ENCODE measurements around the gene CNTN4. TPM values are rescaled to one million over a fixed set of nuclear protein-coding genes. Genes with fewer than 3 reads are reported as not detected.

Gene CNTN4
- total RNA-seq, 1 experiment from 2014 or later: 1.6 TPM

DNA sequence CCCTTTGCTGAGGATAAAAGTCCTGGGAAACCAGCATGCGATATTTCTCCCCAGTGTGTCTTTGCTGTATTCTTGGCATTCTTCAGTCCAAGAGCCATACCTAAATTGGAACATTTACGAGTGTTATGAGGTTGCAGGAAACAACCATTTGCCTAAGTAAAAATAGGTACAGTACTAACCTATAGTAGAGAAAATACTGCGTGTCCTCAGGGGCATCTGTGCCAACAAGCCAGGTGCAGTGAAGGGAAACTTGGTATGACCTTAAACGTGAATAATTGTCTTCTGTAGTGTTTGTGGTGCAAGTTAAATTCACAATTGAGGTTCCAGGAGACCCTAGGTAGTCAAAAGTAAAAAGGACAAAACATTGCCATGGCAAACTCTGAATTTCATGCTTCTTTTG, 999.3 kb downstream of the CNTN4 start:
- Histone ChIP-seq H3K79me1 (ENCODE audit: insufficient read depth, low read depth, low read length, poor library complexity, severe bottlenecking) (no peaks in the 10 kb centered on the region), H2BK20ac (ENCODE audit: low read depth, low read length, poor library complexity, severe bottlenecking) (no peak overlapping the region), H4K5ac (ENCODE audit: insufficient read length, low read depth, low read length) (no peak overlapping the region), H2BK5ac (ENCODE audit: insufficient read length, low read length) (no peak overlapping the region), H3K18ac (ENCODE audit: insufficient read length, low read depth, low read length) (no peak overlapping the region), H3K56ac (ENCODE audit: insufficient read length, low read depth, low read length) (no peak overlapping the region), H3K27me3 (ENCODE audit: insufficient read depth, low read length) (no peaks in the 10 kb centered on the region), H2AK5ac (ENCODE audit: insufficient read length, low read length) (no peak overlapping the region), H4K20me1 (ENCODE audit: control insufficient read depth, insufficient read depth, insufficient read length) (no peaks in the 10 kb centered on the region), H3K9me3 (ENCODE audit: control insufficient read depth, low read depth, low read length) (no peaks in the 10 kb centered on the region), H4K8ac (replicated peaks; ENCODE audit: insufficient read length, low read depth, low read length) (no peak overlapping the region), H4K91ac (ENCODE audit: insufficient read length, low read depth, low read length) (no peak overlapping the region), H3K27ac (ENCODE audit: insufficient read length, low read depth, low read length) (no peak overlapping the region), H3K9ac (ENCODE audit: extremely low read depth, insufficient read length, low read length) (no peak overlapping the region), H3K14ac (ENCODE audit: insufficient read depth, low read length) (no peak overlapping the region), H2BK15ac (ENCODE audit: low read depth, low read length) (no peak overlapping the region), H2BK12ac (ENCODE audit: insufficient read length, low read depth, low read length) (no peak overlapping the region), H3T11ph (ENCODE audit: low read length) (no peak overlapping the region), H3K23ac (ENCODE audit: insufficient read length, low read depth, low read length) (no peak overlapping the region), H3K4ac (ENCODE audit: low read depth, low read length) (no peak overlapping the region), H2AFZ (ENCODE audit: low read length) (no peak overlapping the region), H3K4me2 (ENCODE audit: insufficient read depth, insufficient read length, low read length) (no peak overlapping the region), H2BK120ac (ENCODE audit: low read depth, low read length, poor library complexity, severe bottlenecking) (no peak overlapping the region), H3K79me2 (ENCODE audit: insufficient read depth, low read length) (no peaks in the 10 kb centered on the region), H3K23me2 (ENCODE audit: insufficient read length, low read depth, low read length, poor library complexity, severe bottlenecking) (no peaks in the 10 kb centered on the region), H3K4me1 (ENCODE audit: insufficient read depth, low read length) (no peaks in the 10 kb centered on the region)
- Mint-ChIP-seq H3K9me3 (no peaks in the 10 kb centered on the region), H3K27ac (no peak overlapping the region), H3K4me1 (peaks cover 5% of the 10 kb centered on the region in 2 experiments), H3K36me3 (ENCODE audit: insufficient read depth in 1 of 3, low read depth in 3 of 3) (no peaks in the 10 kb centered on the region), H3K4me3 (no peak overlapping the region), H3K27me3 (ENCODE audit: low read depth) (peaks cover 2% of the 10 kb centered on the region; the same call in 1 of the 2 replicates)
- no CpG with 5 or more reads among the region's 4 CpGs for WGBS (ENCODE audit: extremely low coverage, insufficient read length, low lambda C conversion rate)
- TF ChIP-seq, protein P1, sequence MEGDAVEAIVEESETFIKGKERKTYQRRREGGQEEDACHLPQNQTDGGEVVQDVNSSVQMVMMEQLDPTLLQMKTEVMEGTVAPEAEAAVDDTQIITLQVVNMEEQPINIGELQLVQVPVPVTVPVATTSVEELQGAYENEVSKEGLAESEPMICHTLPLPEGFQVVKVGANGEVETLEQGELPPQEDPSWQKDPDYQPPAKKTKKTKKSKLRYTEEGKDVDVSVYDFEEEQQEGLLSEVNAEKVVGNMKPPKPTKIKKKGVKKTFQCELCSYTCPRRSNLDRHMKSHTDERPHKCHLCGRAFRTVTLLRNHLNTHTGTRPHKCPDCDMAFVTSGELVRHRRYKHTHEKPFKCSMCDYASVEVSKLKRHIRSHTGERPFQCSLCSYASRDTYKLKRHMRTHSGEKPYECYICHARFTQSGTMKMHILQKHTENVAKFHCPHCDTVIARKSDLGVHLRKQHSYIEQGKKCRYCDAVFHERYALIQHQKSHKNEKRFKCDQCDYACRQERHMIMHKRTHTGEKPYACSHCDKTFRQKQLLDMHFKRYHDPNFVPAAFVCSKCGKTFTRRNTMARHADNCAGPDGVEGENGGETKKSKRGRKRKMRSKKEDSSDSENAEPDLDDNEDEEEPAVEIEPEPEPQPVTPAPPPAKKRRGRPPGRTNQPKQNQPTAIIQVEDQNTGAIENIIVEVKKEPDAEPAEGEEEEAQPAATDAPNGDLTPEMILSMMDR (conservative IDR thresholded peaks at IDR 0.05): no peak
- DNase-seq: no peak

Data from H9 (cell line).